ENCODE data around the gene DCLK2. TPM values are rescaled to one million over a fixed set of nuclear protein-coding genes. Genes with fewer than 3 reads are reported as not detected.

DCLK2 gene
- 1.6 and 3.2 TPM in 2 replicates for total RNA-seq

DNA sequence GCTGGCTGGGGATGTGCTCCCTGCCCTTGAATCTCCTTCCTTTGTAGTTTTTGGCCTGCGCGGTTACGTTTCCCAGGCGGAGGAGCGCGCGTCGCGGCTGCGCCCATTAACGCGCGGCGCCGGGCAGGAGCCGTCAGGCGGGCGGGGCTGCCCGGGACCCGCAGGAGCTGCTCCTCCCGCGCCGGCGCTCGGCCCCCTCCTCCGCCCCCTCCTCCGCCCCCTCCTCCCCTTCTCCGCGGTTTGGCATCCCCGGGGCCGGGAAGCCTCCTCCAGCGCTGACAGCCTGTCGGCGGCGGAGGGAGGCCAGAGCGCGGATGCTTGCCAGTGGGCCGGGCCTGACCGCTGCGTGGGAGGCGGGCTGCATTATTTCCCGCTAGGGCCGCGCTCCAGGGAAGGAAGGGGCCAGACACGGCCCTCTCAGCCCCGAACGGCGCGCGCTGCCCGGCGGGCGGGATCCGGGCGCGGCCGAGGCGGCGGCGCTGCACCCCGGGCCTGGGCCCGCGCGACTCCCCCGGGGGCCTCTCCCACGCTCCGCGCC, at the start of gene DCLK2:
Gene DCLK2 (plus strand): TSS at position 405 of the 538 bp plus-strand sequence. CDS start 583 bp downstream, outside the sequence.

Data from epithelial cell of umbilical artery (primary cell).